Muscle of back (tissue), 11 donors: Measurements from ENCODE around the gene PARN. TPM values are rescaled to one million over a fixed set of nuclear protein-coding genes. Genes with fewer than 3 reads are reported as not detected.
A peak's percentile ranks its signal among the peaks of the same experiment; 100 is the strongest.
"Not testable (repeated sequence)": the region's sequence is repeated elsewhere in the genome, so short reads cannot be mapped to it uniquely, and the experiment has no call there.

Source experiments
- DNase-seq, 3 donors: peaks; one replicate each; pipeline versions ENCODE4 v3.0.0 to v3.0.0-alpha.2; 2013
- polyA plus RNA-seq, 10 donors: library from polyadenylated mRNA; unstranded; fragments of 120-200 nt; gene quantifications; one replicate each; pipeline ENCODE4 v1.2.1, GENCODE V29; 2013; ENCODE audit not compliant: insufficient read length in 10 of 10

Gene PARN
- polyA plus RNA-seq, 10 donors = 12.8 to 20.0 (median 17.4) TPM

DNA sequence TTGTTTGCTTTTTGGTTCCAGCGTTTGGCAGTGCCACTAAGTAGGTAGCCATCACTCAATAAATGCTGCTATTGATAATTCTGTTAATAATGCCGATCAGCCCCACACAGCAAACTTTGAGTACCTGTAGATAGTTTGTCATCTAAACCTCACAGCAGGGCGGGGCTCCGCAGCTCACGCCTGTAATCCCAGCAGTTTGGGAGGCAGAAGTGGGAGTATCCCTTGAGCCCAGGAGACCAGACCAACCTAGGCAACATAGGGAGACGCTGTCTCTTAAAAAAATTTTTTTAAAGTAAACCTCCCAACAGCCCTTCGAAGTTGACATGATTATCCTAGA is 4.3 kb upstream of the PARN start:
- no peak for DNase-seq

DNA sequence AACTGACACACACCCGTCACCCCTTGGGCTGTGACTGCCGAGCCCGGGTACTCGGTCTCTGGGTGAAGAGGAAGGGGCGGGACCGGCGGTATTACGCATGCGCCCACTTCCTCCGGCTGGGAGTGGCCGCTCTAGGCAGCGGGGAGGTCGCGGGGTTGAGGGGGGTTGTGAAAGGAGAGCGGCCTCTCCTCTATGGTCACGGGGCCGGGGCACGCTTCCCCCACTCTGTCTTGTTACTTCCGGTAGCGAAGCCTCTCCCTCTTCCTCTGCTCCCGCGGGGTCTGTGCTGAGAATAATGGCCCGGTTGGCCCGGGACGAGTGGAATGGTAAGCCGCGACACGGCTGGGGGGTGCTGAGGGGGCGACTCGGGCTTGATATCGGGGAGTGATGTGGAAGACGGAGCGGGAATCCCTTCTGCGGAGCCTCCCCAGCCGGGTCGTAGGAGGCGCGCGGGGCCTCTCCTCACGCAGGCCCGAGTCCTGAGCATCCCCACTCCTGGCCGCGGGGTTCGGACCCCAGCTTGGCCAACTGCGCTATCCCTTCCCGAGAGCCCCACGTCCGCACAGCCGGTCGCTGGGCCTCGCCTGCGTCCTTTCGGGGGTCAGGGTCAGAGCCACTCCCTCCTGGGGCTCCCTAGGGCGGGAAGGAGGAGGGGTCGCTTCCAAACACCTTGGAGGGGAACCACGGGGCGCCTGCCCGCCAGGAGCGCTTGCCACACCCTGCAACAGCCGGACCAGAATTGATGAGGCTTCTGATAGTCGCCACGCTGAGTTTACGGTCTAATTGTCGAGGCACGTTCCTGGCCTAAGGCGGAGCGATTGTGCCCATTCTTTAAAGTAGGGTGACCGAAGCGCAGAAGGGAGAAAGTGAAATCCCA is 2.9 kb upstream of the PARN start, which contains the start of gene BFAR:
BFAR (plus strand) TSS at position 259 of the 877 bp plus-strand sequence. CDS start 11,396 bp downstream, outside the sequence.
- DNase-seq = peak; percentile 97 to 99 (median 98)

DNA sequence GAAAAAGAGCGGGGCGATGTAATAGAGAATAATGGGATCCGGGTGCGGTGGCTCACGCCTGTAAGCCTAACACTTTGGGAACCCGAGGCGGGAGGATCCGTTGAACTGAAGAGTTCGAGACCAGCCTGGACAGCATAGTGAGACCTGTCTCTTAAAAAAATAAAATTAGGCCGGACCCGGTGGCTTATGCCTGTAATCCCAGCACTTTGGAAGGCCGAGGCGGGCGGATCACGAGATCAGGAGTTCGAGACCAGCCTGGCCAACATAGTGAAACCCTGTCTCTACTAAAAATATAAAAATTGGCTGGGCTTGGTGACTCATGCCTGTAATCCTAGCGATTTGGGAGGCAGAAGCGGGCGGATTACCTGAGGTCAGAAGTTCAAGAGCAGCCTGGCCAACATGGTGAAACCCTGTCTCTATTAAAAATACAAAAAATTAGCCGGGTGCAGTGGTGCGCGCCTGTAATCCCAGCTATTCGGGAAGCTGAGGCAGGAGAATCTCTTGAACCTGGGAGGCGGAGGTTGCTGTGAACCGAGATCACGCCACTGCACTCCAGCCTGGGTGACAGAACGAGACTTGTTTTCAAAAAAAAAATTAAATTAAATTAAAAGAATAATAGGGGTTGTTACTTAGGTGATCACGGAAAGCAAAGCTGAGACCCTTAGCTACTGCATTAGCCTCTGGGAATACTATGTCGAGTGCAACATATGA is 715 bp upstream of the PARN start:
- DNase-seq = not testable (repeated sequence)

DNA sequence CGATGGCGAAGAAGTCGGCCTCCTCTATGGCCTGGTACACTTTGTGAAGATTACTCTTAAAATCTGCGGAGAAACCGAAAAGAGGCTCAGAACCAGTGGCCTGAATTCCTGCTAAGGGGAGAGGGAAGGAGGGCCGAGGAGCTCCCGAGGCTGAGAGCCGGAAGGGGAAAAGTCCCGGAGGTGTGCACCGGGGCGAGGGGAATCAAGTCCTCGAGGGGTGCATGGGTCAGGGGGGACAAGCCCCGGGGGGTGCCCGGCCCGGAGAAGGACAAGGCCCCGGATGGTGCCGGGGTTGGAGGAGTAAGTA is 495 bp downstream of the PARN start:
- DNase-seq = no peak

DNA sequence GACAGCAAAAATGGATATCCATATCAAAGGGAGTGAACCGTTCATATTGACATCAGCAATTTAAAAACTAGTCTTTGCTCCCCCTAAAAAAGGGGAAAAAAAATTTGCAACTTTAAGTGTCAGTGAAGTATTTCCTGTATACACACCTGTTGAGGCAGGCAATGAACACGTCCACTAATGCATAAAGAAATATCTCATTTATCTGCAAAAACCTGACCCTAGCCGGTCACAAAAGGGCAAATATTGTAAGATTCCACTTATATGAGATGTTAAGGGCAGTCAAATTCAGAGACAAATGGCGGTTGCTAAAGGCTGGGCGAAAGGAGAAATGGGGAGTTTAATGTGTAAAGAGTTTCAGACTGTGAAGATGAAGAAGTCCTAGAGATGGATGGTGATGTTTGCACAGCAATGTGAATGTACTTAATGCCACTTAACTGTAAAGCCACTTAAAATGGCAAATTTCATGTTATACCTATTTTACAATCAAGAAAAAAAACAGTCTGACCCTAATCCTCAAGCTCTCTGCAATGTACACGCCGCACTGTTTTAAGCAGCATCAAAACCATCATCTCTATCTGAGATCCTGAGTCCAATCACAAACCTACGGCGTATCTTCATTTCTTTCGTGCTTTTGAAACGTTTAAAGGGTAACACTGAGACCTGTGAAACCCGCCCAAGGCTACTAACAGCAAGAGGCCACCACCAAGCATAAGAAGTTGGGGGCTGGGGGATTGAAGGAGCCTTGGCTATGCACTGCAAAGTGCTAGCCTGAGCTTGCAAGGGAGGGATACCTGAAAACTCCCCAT is 1.1 kb downstream of the PARN start:
- no peak for DNase-seq

DNA sequence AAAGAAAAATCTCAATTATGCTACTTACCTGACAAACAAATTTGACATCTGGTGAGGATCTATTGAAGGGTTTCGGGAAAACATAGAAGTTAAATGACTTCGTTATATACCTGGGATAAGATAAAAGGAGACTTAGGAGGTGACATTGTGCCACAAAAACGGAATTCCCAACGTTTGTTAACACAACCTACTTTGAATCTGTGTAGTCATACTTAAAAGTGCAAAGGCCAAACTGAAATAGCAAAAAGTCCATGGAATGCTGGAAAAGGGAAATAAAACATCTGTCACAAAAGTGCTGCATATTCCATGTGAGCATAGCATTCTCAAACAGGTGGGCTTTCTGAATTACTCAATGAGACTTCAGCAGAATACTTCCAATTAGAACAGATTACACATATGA is 3.0 kb downstream of the PARN start:
- DNase-seq = no peak

DNA sequence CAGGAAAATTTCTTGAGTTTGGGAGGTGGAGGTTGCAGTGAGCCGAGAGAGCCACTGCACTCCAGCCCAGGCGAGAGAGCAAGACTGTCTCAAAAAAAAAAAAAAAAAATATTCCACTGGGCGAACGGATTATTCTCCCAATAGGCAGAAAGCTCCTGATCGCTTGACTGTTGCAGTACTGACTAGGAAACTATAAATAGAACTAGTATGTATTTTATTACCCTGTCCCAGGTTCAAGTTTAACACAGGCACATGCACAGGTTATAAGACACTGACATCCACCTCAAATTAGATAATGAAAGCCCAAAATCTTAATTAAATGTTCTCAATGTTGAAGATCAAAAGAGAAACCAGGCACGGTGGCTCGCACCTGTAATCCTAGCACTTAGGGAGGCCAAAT is 11.5 kb downstream of the PARN start:
- DNase-seq = no peak

DNA sequence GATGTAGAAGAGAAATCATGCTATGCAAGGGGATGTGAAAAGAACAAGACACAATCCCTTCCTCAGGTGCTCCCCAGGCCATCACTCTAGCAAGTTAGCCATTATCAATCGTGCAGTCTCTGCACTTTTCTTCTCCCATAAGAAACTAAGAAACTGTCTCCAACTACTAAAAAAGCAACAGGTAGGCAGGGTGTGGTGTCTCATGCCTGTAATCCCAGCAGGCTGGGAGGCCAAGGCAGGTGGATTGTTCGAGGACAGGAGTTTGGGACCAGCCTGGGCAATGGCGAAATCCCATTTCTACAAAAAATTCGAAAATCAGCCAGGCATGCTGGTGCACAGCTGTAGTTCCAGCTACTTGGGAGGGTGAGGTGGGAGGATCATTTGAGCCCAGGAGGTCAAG is 13.8 kb downstream of the PARN start:
- DNase-seq = no peak

DNA sequence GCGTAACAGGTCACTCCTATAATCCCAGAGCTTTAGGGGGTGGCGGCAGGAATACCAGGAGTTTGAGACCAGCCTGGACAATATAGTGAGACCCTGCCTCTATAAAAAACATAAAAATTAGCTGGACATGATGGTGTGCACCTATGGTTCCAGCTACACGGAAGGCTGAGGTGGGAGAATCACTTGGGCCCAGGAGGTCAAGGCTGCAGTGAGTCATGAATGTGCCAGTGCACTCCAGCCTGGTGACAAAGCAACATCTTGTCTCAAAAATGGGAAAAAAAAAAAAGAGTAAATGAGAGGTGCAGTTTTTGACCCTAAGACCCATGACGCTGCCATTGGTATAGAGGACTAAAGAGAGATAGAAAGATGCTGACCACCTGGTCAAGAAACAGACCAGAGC is 16.1 kb downstream of the PARN start:
- no peak for DNase-seq

DNA sequence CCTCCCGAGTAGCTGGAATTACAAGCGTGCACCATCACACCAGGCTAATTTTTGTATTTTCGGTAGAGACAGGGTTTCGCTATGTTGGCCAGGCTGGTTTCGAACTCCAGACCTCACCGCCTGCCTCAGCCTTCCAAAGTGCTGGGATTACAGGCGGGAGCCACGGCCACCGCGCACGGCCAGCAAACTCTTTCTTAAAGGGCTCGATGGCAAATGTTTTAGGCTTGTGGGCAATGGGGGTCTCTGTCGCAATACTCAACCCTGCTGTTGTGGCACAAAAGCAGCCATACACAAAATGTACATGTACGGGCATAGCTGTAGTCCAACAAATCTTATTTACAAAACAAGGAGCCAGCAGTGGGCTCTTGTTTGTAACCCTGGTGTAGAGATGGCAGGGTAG is 18.4 kb downstream of the PARN start:
- DNase-seq = no peak

DNA sequence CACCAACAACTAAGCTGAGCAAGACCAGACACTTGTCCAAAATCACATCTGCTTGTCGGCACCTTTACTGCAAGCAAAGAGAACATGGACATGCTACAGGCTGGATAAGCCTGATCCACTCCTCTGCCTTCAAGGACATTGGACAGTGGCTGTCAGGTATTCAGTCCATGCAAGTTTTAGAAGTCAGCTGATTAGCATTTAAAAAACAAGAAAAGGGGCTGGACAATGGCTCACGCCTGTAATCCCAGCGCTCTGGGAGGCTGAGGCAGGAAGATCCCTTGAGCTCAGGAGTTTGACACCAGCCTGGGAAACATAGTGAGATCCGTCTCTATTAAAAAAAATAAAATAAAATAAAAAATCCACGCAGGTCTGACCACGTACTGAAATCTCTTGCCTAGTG is 20.3 kb downstream of the PARN start:
- DNase-seq = no peak

DNA sequence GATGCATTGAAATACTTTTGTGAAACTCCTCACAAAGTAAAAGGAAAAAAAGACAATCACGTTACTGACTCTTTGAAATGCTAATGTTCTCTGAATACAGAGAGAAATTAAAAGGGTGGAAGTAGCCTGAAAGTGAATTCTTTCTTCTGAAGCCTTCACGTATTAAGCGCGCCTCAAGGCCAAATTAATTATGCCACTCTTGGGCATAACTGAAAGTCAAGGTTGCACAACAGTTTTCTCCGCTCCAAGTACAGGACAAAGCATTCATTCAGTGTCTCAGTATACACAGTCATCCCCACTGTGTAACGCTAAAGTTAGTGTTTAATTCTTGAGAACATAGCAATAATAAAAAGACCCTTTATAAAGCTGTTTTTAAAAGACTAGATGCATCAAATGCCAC is 21.5 kb downstream of the PARN start:
- no peak for DNase-seq

DNA sequence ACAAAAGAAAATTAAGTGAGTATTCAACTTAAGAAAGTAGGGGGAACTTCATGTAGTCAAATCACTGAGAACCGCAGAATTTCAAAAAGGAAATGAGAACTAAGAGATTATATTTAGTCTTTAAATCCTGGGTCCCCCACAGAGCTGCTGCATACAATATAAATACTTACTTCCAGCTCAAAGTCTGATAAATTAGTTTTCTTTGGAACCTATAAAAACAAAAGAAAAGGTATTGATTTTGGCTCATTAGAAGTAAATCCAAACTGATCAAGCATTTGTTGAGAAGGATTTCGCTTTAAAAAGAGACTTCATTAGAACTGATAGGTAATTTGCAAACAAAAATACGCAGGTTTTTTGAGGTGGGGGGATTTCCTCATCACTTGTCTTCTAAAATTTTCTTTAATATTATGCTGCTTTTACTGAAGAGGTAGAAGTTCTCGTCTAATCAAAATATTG is 21.9 kb downstream of the PARN start:
- no peak for DNase-seq

DNA sequence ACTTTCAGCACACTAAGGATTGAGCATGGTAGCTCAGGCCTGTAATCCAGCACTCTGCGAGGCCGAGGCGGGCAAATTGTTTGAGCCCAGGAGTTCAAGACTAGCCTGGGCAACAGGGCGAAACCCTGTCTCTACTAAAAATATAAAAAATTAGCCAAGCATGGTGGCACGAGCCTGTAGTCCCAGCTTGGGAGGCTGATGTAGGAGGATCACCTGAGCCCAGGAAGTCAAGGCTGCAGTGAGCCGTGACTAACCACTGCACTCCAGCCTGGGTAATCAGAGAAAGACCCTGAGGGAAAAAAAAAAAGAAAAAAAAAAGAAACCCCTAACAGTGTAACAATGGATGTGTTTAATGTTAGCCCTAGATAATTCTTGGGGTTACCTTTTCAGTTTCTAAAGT is 24.0 kb downstream of the PARN start:
- no peak for DNase-seq

DNA sequence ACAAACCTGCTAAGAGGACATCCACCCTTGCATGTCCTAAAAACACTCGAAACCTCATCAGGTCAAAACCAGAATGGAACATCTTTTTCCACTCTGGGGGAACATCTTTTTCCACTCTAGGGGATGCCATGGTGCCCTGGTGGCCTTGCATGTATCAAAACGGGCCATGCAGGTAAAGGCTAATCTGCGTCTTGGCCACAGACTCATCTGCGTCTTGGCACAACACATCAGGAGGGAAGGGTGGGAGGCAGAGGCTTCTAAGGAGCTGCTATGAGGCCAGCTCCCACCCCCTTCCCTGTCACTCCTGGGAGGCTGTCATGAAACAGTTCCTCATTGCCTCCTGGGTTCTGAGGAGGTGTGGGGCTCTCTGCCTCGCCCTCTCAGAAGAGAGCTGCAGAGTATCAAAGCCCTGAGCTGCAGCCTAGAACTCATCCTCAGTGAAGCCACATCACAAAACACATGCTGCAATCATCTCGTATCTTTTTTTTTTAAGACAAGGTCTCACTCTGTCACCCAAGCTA is 27.6 kb downstream of the PARN start:
- peak in 1 of 3 donors; percentile 1 for DNase-seq

DNA sequence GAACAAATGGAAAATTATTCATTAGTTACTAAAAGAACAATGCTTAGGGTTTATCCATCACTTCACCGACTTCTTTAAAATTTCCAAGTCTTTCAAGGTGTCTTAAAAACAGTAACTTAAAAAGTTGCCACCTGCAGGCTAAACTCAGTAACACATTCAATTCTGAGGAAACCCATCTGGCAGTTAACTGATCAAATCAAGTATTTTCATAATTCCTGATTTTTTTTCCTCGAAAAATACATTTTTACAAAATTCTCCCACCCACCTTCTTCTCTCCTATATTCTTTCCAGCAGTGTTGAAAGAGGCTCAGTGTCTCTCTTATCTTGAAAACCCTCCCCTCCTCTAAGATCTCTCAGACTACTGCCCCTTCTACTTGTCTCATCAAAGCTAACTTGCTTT is 29.9 kb downstream of the PARN start:
- peak; percentile 0 to 14 (median 1) for DNase-seq

DNA sequence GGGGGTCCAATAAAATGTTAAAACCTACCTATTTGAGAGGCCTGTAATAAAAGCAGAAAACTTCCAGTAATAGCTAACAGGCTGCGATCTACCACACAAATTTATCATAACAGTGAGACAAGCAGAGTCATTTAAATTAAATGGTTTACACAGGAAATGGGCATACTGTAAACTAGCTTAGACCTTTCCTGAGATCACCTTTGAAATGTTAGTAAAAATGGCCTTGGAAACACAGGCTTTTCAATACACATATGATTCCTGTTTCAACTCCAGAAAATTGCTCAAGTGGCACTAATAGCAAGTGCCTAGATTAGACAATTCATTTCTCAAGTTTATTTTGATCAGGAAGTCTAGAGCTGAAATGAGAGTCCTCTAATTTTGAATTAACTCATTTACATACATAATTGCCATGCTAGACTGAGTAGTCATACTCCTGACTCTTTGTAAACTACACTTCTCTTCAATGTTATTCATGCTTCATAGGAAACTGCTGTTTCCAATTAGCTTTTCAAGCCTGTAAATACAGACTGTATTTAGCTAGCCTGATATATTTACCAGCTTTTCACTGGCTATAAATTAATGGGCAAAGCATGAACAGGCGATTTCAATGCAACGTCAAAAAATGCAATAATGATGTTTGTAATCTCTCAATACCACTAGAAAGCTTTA is 43.3 kb downstream of the PARN start:
- DNase-seq = no peak

DNA sequence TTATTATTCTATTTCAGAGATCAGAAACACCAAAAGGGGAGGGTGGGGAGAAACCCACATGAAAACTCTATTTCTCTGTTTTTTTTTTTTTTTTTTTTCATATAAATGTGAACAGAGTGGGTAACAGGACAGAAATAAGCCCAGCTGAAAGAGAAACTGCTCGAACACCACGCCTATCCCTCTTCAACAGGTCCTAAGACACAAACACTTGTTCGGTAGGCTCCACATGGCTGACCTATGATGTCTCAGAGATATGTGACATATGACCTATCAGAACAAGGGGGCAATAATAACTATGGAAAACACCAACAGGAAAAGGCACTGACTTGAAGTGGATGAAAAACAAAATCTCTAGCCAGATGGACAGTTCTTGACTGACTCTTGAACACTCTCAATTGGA is 44.8 kb downstream of the PARN start:
- DNase-seq = no peak

DNA sequence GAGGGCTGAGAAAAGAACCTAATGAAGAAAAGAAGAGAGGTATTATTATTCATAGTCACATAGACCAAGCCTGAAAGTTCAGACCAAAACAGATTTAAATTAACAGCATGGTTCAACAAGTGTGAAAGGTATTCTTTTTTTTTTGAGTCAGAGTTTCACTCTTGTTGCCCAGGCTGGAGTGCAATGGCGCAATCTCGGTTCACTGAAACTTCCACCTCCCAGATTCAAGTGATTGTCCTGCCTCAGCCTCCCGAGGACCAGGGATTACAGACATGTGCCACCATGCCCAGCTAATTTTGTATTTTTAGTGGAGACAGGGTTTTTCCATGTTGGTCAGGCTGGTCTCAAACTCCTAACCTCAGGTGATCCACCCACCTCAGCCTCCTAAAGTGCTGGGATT is 49.1 kb downstream of the PARN start:
- not testable (repeated sequence) for DNase-seq

DNA sequence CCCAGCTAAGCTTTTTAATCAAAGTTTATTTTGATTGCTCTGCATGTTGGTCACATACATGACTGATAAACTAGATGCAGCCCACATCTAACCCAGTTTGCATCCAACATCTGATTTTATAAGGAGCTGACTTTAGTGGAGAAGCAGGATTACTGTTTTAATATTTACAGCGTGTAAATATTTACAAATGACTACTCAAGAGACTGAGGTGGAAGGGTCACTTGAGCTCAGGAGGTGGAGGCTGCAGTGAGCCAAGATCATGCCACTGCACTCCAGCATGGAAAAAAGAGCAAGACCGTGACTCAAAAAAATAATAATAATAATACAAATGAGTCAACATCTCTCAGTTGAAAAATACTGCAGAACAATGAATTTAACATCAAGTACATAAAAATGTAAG is 50.8 kb downstream of the PARN start:
- no peak for DNase-seq

DNA sequence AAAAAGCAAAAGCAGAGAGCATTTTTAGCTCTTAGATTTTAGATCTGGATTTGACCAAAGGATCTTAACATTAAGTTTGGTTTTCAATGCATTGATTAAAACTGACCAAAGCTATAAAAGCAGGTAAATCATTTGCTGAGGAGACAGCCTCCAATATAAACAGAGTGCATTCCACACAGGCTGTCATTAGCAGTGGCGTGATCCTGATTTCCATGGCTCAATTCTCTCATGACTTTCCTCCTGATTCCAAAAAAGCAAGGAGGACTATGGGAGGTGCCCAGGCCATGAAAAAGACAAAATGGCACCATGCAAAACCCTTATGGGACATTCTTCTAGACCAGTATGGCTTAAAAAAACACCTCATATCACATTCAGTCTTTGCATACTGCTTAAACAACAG is 53.5 kb downstream of the PARN start:
- no peak for DNase-seq

DNA sequence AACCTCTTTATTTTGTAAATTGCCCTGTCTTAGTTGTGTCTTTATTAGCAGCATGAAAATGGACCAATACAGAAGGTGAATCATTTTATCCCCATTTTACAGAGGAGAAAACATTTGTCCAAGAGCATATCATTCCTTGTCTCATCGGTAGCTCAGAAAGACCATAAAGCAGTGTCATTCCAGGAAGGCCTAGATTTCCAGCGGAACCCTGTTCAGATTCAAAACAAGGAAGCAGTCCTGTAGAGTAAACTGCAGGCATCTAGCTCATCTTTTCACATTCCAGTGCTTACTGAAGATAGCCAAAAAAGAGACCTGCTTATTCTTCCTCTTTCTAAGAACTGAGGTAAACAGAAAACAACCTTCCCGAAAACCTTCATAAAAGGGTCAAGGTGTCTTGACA is 54.0 kb downstream of the PARN start:
- DNase-seq = no peak
